Hepatocyte (in vitro differentiated cells): ENCODE measurements around the gene ASS1. TPM values are rescaled to one million over a fixed set of nuclear protein-coding genes. Genes with fewer than 3 reads are reported as not detected.

ENCODE experiments used
- DNase-seq: peaks from one replicate; pipeline ENCODE4 v3.0.0-alpha.2; 2016; ENCODE audit warnings: low spot score
- H2AFZ ChIP-seq: fragments of 200-600 bp; sonication (generic); 2 replicates; pipeline ENCODE4 v1.6.0; 2016; ENCODE audit warnings: antibody characterized with exemption, mild to moderate bottlenecking
- H3K27ac ChIP-seq: fragments of 200-600 bp; sonication (generic); 2 replicates; pipeline ENCODE4 v1.5.1; 2016; ENCODE audit warnings: mild to moderate bottlenecking
- H3K27me3 ChIP-seq: fragments of 200-600 bp; sonication (generic); 2 replicates; pipeline ENCODE4 v1.6.1; 2016
- H3K36me3 ChIP-seq: fragments of 200-600 bp; sonication (generic); replicated peaks from 2 replicates; pipeline ENCODE4 v1.5.1; 2016; ENCODE audit warnings: low read depth; ENCODE audit not compliant: insufficient read depth
- H3K4me1 ChIP-seq: fragments of 200-600 bp; sonication (generic); 2 replicates; pipeline ENCODE4 v1.5.1; 2016; ENCODE audit warnings: mild to moderate bottlenecking, moderate library complexity; ENCODE audit not compliant: insufficient read depth
- H3K4me2 ChIP-seq: fragments of 200-600 bp; sonication (generic); 2 replicates; pipeline ENCODE4 v1.6.0; 2016
- H3K4me3 ChIP-seq: fragments of 200-600 bp; sonication (generic); 2 replicates; pipeline ENCODE4 v1.5.1; 2016; ENCODE audit warnings: mild to moderate bottlenecking
- H3K79me2 ChIP-seq: fragments of 200-600 bp; sonication (generic); 2 replicates; pipeline ENCODE4 v1.6.0; 2017; ENCODE audit warnings: mild to moderate bottlenecking
- H3K9me2 ChIP-seq: fragments of 200-600 bp; sonication (generic); replicated peaks from 2 replicates; pipeline ENCODE4 v1.6.0; 2017; ENCODE audit warnings: mild to moderate bottlenecking; ENCODE audit not compliant: insufficient read depth
- H3K9me3 ChIP-seq: fragments of 200-600 bp; sonication (generic); 2 replicates; pipeline ENCODE4 v1.5.1; 2016; ENCODE audit warnings: low read depth, mild to moderate bottlenecking
- H4K20me1 ChIP-seq: fragments of 200-600 bp; sonication (generic); 2 replicates; pipeline ENCODE4 v1.6.0; 2016; ENCODE audit warnings: mild to moderate bottlenecking; ENCODE audit not compliant: insufficient read depth, poor library complexity, severe bottlenecking
- CTCF ChIP-seq: fragments of 200-600 bp; sonication (generic); IDR thresholded peaks from 2 replicates; pipeline ENCODE4 v1.5.1; 2016; ENCODE audit warnings: antibody characterized with exemption, mild to moderate bottlenecking; ENCODE audit not compliant: poor library complexity
- EZH2 ChIP-seq: fragments of 200-600 bp; sonication (generic); IDR thresholded peaks from 2 replicates; pipeline ENCODE4 v1.6.1; 2016; ENCODE audit warnings: antibody characterized with exemption, mild to moderate bottlenecking, borderline replicate concordance
- EZH2phosphoT487 ChIP-seq: fragments of 200-600 bp; sonication (generic); IDR thresholded peaks from one replicate; pipeline ENCODE4 v1.6.1; 2018; ENCODE audit warnings: antibody characterized with exemption, mild to moderate bottlenecking, low read depth, moderate library complexity; ENCODE audit not compliant: unreplicated experiment, severe bottlenecking
- WGBS: methylation state at CpG from one replicate; pipeline ENCODE4 v1.1.6; 2016; ENCODE audit warnings: low lambda C conversion rate; ENCODE audit errors: missing lambda C conversion rate; 5-methylcytosine and 5-hydroxymethylcytosine counted together
- polyA plus RNA-seq: library from polyadenylated mRNA; unstranded; fragments of >200 nt; fragmentation: Nextera tagmentation; extraction: Ambion mirVana; gene quantifications from 2 replicates; pipeline ENCODE4 v1.2.1, GENCODE V29; 2016
- total RNA-seq: library from RNA; depleted of rRNA; stranded (reverse); fragments of >200 nt; gene quantifications from 2 replicates; pipeline ENCODE4 v1.2.3, GENCODE V29; 2014

Gene ASS1
- total and polyA plus RNA-seq, 2 experiments from 2014 or later, result 145 to 292 TPM

- Histone ChIP-seq H2AFZ (no peak overlapping the region), H3K36me3 (no peaks in the 10 kb centered on the region), H3K9me3 (no peaks in the 10 kb centered on the region), H3K27ac (no peak overlapping the region), H3K27me3 (peaks cover 23% of the 10 kb centered on the region), H3K79me2 (no peaks in the 10 kb centered on the region), H3K4me2 (no peak overlapping the region), H3K4me3 (no peak overlapping the region), H3K4me1 (peaks cover 12% of the 10 kb centered on the region), H3K9me2 (no peaks in the 10 kb centered on the region), H4K20me1 (no peaks in the 10 kb centered on the region)
- 92% methylated on average over 17 of the region's 17 CpGs for WGBS
- DNase-seq, result no peak
- TF ChIP-seq EZH2phosphoT487 (no peak), CTCF (no peak), EZH2 (no peak)
Measured at GRCh38 chr9:130431536-130432303, 13.0 kb upstream of the ASS1 start.

GRCh38 chr9:130432362-130432761 is 12.4 kb upstream of the ASS1 start:
- Histone ChIP-seq H3K79me2 (no peaks in the 10 kb centered on the region), H4K20me1 (no peaks in the 10 kb centered on the region), H3K9me2 (no peaks in the 10 kb centered on the region), H2AFZ (no peak overlapping the region), H3K9me3 (no peaks in the 10 kb centered on the region), H3K4me2 (no peak overlapping the region), H3K27ac (no peak overlapping the region), H3K4me3 (no peak overlapping the region), H3K4me1 (peaks cover 12% of the 10 kb centered on the region), H3K27me3 (peaks cover 23% of the 10 kb centered on the region), H3K36me3 (no peaks in the 10 kb centered on the region)
- DNase-seq, result no peak
- TF ChIP-seq EZH2, result no peak
- TF ChIP-seq EZH2phosphoT487, result no peak
- TF ChIP-seq CTCF, result no peak
- 84% methylated on average over 11 of the region's 11 CpGs for WGBS

GRCh38 chr9:130432796-130433167 is 12.0 kb upstream of the ASS1 start:
- H3K79me2 ChIP-seq, result no peaks in the 10 kb centered on the region
- no peaks in the 10 kb centered on the region for H3K9me3 ChIP-seq
- peak overlapping the region; percentile 97 for H3K4me2 ChIP-seq
- DNase-seq, result no peak
- peaks cover 23% of the 10 kb centered on the region for H3K27me3 ChIP-seq
- TF ChIP-seq EZH2, result no peak
- no peak for TF ChIP-seq CTCF
- no peak for TF ChIP-seq EZH2phosphoT487
- no peaks in the 10 kb centered on the region for H3K36me3 ChIP-seq
- peak overlapping the region; percentile 66 for H2AFZ ChIP-seq
- peaks cover 12% of the 10 kb centered on the region for H3K4me1 ChIP-seq
- no peaks in the 10 kb centered on the region for H3K9me2 ChIP-seq
- no peak overlapping the region for H3K4me3 ChIP-seq
- H3K27ac ChIP-seq, result no peak overlapping the region
- no peaks in the 10 kb centered on the region for H4K20me1 ChIP-seq
- 67% methylated on average over 16 of the region's 16 CpGs for WGBS
